SK-N-MC (cell line): ENCODE results near the gene EPB41.
"Not testable (repeated sequence)": the region's sequence is repeated elsewhere in the genome, so short reads cannot be mapped to it uniquely, and the experiment has no call there.

Source experiments
- DNase-seq: peaks from one replicate; pipeline ENCODE4 v3.0.0-alpha.2; 2011; ENCODE audit warnings: low read depth, low spot score
- H3K27ac ChIP-seq: fragments of 200-600 bp; sonication (generic); 2 replicates; pipeline ENCODE4 v1.5.1; 2016; ENCODE audit warnings: mixed run types
- H3K36me3 ChIP-seq: fragments of 200-600 bp; sonication (generic); 2 replicates; pipeline ENCODE4 v1.6.1; 2017; ENCODE audit warnings: antibody characterized with exemption, low read length, mixed read lengths; ENCODE audit not compliant: insufficient read depth
- H3K4me3 ChIP-seq: fragments of 200-600 bp; sonication (generic); 2 replicates; pipeline ENCODE4 v1.5.1; 2016
- H3K9ac ChIP-seq: fragments of 200-600 bp; sonication (generic); 2 replicates; pipeline ENCODE4 v1.8.0; 2017; ENCODE audit warnings: mixed run types, mixed read lengths; ENCODE audit not compliant: insufficient read length
- H3K9me3 ChIP-seq: fragments of 200-600 bp; sonication (generic); 2 replicates; pipeline ENCODE4 v1.6.1; 2017; ENCODE audit warnings: low read depth, mild to moderate bottlenecking, antibody characterized with exemption, low read length, moderate library complexity, mixed read lengths
- EZH2 ChIP-seq: fragments of 200-600 bp; sonication (generic); IDR thresholded peaks from one replicate; pipeline ENCODE4 v1.6.1; 2017; ENCODE audit warnings: antibody characterized with exemption
- FOXP2 ChIP-seq: optimal IDR thresholded peaks from 2 replicates; pipeline ENCODE3; 2011; ENCODE audit warnings: mild to moderate bottlenecking, moderate library complexity; ENCODE audit not compliant: insufficient read depth; ENCODE audit errors: extremely low read length, control extremely low read depth
- POLR2AphosphoS5 ChIP-seq: IDR thresholded peaks from 2 replicates; pipeline ENCODE4 v1.6.1; 2012; ENCODE audit warnings: mild to moderate bottlenecking, low read depth, low read length, borderline replicate concordance

EPB41 gene

DNA sequence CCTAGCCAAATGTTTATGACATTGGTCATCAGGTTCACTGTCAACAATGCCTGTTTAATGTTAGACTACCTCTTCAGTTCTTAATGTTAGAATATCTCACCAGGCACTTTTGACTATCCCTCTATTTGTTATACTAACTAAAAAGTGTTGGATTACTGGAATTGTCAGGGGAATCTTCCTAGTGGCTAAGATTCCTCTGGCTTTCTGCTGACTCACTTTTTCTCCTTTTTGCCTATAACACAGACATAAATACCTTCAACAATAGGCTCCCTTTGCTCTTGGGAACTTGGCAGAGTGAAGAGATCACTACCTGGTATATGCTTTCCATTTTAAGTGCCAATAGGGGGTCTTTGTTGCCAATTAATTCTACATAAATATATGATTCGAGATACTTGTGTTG is 140.8 kb downstream of the EPB41 start:
- Histone ChIP-seq H3K9me3 (no peaks in the 10 kb centered on the region), H3K36me3 (peaks cover 66% of the 10 kb centered on the region), H3K27ac (peak overlapping the region; percentile 53; the same call in 1 of the 2 replicates), H3K4me3 (no peak overlapping the region), H3K9ac (no peak overlapping the region)
- TF ChIP-seq FOXP2 (no peak), EZH2 (no peak), POLR2AphosphoS5 (no peak)
- DNase-seq = no peak

DNA sequence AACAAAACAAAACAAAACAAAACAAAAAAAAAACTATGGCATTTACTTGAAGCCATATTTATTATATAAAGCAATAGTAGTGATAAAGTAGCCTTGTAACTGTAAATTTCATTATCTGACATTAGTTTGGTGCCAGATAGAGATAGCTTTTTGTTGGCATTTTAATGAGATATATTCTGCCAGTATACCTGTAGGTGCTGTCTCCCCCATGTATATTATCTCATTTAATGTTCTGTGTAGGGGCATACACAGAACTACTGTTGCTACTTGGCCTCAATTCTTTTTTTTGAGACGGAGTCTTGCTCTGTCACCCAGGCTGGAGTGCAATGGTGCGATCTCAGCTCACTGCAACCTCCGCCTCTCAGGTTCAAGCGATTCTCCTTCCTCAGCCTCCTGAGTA is 141.9 kb downstream of the EPB41 start:
- no peak overlapping the region for H3K27ac ChIP-seq
- no peak overlapping the region for H3K4me3 ChIP-seq
- H3K36me3 ChIP-seq = peaks cover 65% of the 10 kb centered on the region
- TF ChIP-seq POLR2AphosphoS5 (no peak), FOXP2 (no peak), EZH2 (no peak)
- H3K9ac ChIP-seq = no peak overlapping the region
- H3K9me3 ChIP-seq = no peaks in the 10 kb centered on the region
- DNase-seq = no peak

DNA sequence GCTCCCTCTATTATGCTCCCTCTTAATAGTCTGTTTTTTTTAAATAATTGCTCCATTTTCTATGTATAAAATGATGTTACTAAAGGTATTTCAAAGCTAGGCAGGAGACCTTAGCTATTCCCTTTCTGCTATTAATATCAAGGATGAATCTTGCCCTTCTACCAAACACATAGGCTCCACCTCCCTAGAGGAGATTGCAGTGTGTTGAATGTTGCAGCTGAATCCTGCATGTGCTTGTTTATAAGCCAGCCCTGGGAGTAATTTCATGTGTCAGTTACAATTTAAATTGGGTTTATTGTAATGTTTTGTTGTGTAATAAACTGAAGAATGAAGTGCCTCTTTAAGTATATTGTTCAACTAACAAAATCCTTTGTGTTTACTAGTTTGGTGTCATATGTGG is 143.3 kb downstream of the EPB41 start:
- DNase-seq = no peak
- H3K9ac ChIP-seq = no peak overlapping the region
- H3K4me3 ChIP-seq = no peak overlapping the region
- 0 out of 2 replicates have a peak overlapping the region, but pooled peaks have one; percentile 37 for H3K27ac ChIP-seq
- H3K36me3 ChIP-seq = peaks cover 68% of the 10 kb centered on the region
- TF ChIP-seq EZH2 = no peak
- no peak for TF ChIP-seq POLR2AphosphoS5
- TF ChIP-seq FOXP2 = no peak
- H3K9me3 ChIP-seq = no peaks in the 10 kb centered on the region

DNA sequence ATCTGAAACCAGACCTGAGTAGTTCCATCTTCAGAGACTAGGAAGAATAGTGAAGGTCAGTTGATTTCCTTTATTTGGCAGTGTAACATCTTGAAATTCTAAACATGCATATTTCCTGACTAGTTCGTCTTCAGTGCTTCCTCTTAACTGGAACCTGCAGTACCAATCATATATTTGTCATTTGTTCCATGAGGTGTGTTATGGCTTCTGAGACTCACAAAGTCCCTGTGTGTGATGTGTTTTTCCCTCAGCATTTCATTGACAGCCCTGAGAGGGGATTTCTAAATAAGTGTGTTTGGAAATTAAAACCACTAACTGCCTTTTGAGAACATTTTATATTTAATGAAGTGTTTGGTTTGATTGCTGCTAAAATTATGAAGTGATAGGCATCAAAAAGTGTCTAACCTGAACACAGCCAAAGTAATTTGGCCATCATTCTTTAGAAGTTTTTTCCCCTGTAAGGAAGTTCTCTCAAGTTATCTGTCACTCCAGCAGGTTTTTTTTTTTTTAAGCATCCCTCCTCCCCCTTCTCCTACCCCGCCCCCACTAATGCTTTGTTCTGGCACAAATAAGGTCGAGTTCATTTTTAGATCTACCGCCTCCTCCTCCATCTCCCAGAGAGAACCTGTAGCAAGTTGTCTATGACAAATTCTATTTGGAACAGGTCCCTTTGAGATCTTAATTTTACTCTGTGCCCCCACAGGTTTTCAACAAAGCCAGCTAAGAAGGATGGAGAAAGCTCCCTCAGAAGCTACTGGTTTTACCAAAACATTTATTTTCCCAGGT is 148.0 kb downstream of the EPB41 start:
- Histone ChIP-seq H3K36me3 (peaks cover 81% of the 10 kb centered on the region), H3K9me3 (no peaks in the 10 kb centered on the region), H3K9ac (no peak overlapping the region), H3K27ac (no peak overlapping the region), H3K4me3 (no peak overlapping the region)
- TF ChIP-seq FOXP2 (no peak), EZH2 (no peak)
- DNase-seq = no peak

DNA sequence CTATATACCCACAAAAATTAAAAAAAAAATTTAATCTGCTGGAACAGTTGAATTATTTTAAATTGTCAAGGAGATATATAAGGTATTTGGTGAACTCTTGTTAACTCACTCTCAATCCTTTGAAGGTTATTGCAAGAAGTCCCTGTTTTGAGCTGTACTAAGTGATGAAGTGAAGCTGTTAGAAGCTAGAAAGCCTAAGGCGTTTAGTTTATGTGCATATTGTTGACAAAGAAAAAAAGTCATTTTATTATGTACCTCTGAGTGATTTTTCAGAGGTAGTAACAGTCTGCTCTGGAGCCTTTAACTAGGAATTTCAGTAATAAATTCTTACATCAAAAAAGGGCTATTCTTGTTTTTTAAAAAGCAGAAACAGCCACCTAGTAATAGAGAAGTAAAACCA is 149.7 kb downstream of the EPB41 start:
- DNase-seq = no peak
- Histone ChIP-seq H3K9ac (no peak overlapping the region), H3K36me3 (peaks cover 84% of the 10 kb centered on the region), H3K9me3 (no peaks in the 10 kb centered on the region), H3K27ac (no peak overlapping the region), H3K4me3 (no peak overlapping the region)
- no peak for TF ChIP-seq EZH2
- TF ChIP-seq POLR2AphosphoS5 = no peak
- no peak for TF ChIP-seq FOXP2

DNA sequence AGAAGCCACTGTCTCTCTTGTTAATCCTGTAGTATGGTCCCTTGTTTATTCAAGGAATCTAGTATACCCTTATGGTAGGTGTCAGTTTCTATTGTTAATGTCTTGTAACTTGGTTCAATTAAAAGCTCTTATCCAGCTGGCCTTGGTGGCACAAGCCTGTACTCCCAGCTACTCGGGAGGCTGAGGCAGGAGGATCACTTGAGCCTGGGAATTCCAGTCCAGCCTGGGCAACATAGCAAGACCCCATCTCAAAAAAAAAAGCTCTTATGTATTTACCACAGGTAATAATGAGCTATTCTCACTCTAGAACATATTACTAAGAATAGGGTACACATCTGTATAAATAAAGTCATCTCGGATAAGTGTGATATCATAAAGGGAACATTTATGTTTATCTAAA is 162.8 kb downstream of the EPB41 start:
- Histone ChIP-seq H3K27ac (no peak overlapping the region), H3K4me3 (no peak overlapping the region), H3K9ac (no peak overlapping the region), H3K36me3 (peaks cover 54% of the 10 kb centered on the region), H3K9me3 (no peaks in the 10 kb centered on the region)
- TF ChIP-seq EZH2 (no peak), FOXP2 (no peak), POLR2AphosphoS5 (no peak)
- DNase-seq = no peak

DNA sequence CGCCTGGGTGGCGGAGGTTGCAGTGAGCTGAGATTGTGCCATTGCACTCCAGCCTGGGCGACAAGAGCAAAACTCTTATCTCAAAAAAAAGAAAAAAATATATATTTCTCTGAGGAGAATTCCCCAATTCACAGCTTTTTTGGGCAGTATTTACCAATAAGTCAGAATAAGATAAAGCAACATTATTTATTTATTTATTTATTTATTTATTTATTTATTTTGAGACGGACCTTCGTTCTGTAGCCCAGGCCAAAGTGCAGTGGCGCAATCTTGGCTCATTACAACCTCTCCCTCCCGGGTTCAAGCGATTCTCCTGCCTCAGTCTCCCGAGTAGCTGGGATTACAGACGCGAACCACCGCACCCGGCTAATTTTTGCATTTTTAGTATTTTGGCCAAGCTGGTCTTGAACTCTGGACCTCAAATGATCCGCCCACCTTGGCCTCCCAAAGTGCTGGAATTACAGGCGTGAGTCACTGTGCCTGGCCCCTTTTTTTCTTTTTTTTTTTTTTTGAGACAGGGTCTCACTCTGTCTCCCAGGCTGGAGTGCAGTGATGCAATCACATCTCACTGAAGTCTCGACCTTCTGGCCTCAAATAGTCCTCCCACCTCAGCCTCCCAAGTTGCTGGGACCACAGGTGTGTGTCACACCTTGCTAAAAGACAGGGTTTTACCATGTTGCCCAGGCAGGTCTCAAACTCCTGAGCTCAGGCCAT is 165.7 kb downstream of the EPB41 start:
- peaks cover 45% of the 10 kb centered on the region for H3K36me3 ChIP-seq
- not testable (repeated sequence) for H3K9me3 ChIP-seq, H3K27ac ChIP-seq, DNase-seq, H3K9ac ChIP-seq, H3K4me3 ChIP-seq

DNA sequence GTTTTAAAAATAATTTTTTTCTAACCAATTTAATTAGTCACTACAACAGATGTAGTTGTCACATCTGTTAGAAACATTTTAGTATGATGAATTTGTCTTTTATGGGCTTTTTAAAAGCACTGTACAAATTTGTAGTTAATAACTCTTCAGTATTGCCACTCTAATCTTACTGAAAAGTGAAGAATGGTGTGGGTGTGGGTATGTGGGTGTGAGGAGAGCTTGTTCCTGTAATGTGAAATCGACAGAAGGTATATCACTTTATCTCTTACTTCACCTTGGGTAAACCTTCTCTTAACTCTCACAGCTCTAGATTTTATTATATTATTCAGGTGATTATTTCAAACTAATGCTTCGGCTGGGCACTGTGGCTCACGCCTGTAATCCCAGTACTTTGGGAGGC is 166.8 kb downstream of the EPB41 start:
- Histone ChIP-seq H3K9ac (no peak overlapping the region), H3K36me3 (peaks cover 44% of the 10 kb centered on the region), H3K27ac (peak overlapping the region; percentile 51), H3K4me3 (no peak overlapping the region), H3K9me3 (no peaks in the 10 kb centered on the region)
- TF ChIP-seq EZH2 (no peak), FOXP2 (no peak), POLR2AphosphoS5 (no peak)
- no peak for DNase-seq
